Keratinocyte (primary cell): ENCODE measurements around the gene SYNPR. TPM values are rescaled to one million over a fixed set of nuclear protein-coding genes. Genes with fewer than 3 reads are reported as not detected.

Experiments
- DNase-seq: peaks from one replicate; pipeline ENCODE4 v3.0.0-alpha.2; 2011; ENCODE audit warnings: low read depth, missing footprints, low spot score
- FAIRE-seq: peaks from 2 replicates; lab custom pipeline; 2011; peaks lifted over from hg19 to GRCh38; lab: Jason Lieb, UNC
- H2AFZ ChIP-seq: 2 replicates; pipeline ENCODE4 v1.6.0; 2012; ENCODE audit warnings: low read length, control low read depth, inconsistent platforms; ENCODE audit not compliant: control insufficient read depth
- H3K27ac ChIP-seq: 2 replicates; pipeline ENCODE4 v1.5.1; 2011; ENCODE audit warnings: low read length; ENCODE audit not compliant: control insufficient read depth, insufficient read depth
- H3K27me3 ChIP-seq: 3 replicates; pipeline ENCODE4 v1.6.0; 2011; ENCODE audit warnings: low read length; ENCODE audit not compliant: control insufficient read depth, insufficient read depth; ENCODE audit errors: extremely low read depth
- H3K36me3 ChIP-seq, 2 experiments: 2 replicates in 1 of 2; 3 replicates in 1 of 2; pipeline ENCODE4 v1.5.1; 2011; ENCODE audit warnings: low read length in 2 of 2, mild to moderate bottlenecking in 1 of 2; ENCODE audit not compliant: control insufficient read depth in 2 of 2, insufficient read depth in 2 of 2; ENCODE audit errors: extremely low read depth in 1 of 2
- H3K4me1 ChIP-seq: 3 replicates; pipeline ENCODE4 v1.5.1; 2011; ENCODE audit warnings: low read length; ENCODE audit not compliant: control insufficient read depth, insufficient read depth; ENCODE audit errors: extremely low read depth
- H3K4me2 ChIP-seq: 3 replicates; pipeline ENCODE4 v1.6.0; 2011; ENCODE audit warnings: low read depth, low read length; ENCODE audit not compliant: control insufficient read depth, insufficient read depth; ENCODE audit errors: extremely low read depth
- H3K4me3 ChIP-seq, 3 experiments: fragments of 200-600 bp in 1 of 3; sonication (generic) in 1 of 3; 2 replicates in 2 of 3; 3 replicates in 1 of 3; pipeline ENCODE4 v1.5.1; 2011 to 2016; ENCODE audit warnings: low read length in 3 of 3, mild to moderate bottlenecking in 3 of 3, control low read depth in 2 of 3, inconsistent platforms in 1 of 3, low read depth in 1 of 3, mixed read lengths in 1 of 3, mixed run types in 1 of 3, moderate library complexity in 1 of 3; ENCODE audit not compliant: control insufficient read depth in 2 of 3, insufficient read depth in 2 of 3; ENCODE audit errors: extremely low read depth in 1 of 3
- H3K79me2 ChIP-seq: 2 replicates; pipeline ENCODE4 v1.6.0; 2012; ENCODE audit warnings: low read length; ENCODE audit not compliant: control insufficient read depth, insufficient read depth
- H3K9ac ChIP-seq: 3 replicates; pipeline ENCODE4 v1.6.0; 2011; ENCODE audit warnings: low read length; ENCODE audit not compliant: control insufficient read depth, insufficient read depth; ENCODE audit errors: extremely low read depth
- H3K9me1 ChIP-seq: 3 replicates; pipeline ENCODE4 v1.6.0; 2011; ENCODE audit warnings: low read length; ENCODE audit not compliant: control insufficient read depth, insufficient read depth; ENCODE audit errors: extremely low read depth
- H3K9me3 ChIP-seq: 2 replicates; pipeline ENCODE4 v1.5.1; 2012; ENCODE audit warnings: low read depth, low read length; ENCODE audit not compliant: control insufficient read depth
- H4K20me1 ChIP-seq: 3 replicates; pipeline ENCODE4 v1.6.0; 2011; ENCODE audit warnings: low read length; ENCODE audit not compliant: control insufficient read depth, insufficient read depth; ENCODE audit errors: extremely low read depth
- CTCF ChIP-seq, 3 experiments: IDR thresholded peaks in 1 of 3; conservative IDR thresholded peaks in 1 of 3; optimal IDR thresholded peaks in 1 of 3; 2 replicates in 2 of 3; 3 replicates in 1 of 3; pipeline versions ENCODE3 to v1.5.1; 2011; ENCODE audit warnings: low read length in 3 of 3, mild to moderate bottlenecking in 3 of 3, moderate library complexity in 2 of 3, control low read depth in 1 of 3, inconsistent platforms in 1 of 3; ENCODE audit not compliant: insufficient read depth in 2 of 3; ENCODE audit errors: extremely low read depth in 1 of 3
- EZH2 ChIP-seq: IDR thresholded peaks from one replicate; pipeline ENCODE4 v1.6.1; 2012; ENCODE audit warnings: inconsistent platforms, mild to moderate bottlenecking, low read length, moderate library complexity
- dilution Hi-C: fragments of 300-500 bp; cut with MboI; formaldehyde crosslinking; loops from one replicate; pipeline ENCODE4 v1.7.0; 2020; ENCODE audit warnings: low sequenced_read_pairs; ENCODE audit not compliant: extremely low pct_ligation_motif_present
- polyA plus RNA-seq, 5 experiments: library from polyadenylated mRNA; depleted of rRNA in 3 of 5; stranded (reverse) in 3 of 5; stranded (forward) in 1 of 5; unstranded in 1 of 5; fragments of >200 nt; gene quantifications; 1 replicate in 1 of 5; 2 replicates in 3 of 5; 3 replicates in 1 of 5; pipeline versions ENCODE4 v1.2.1 to v1.2.3, GENCODE V29; 2011 to 2012; ENCODE audit warnings: missing spikeins in 2 of 5, low read depth in 1 of 5, low replicate concordance in 1 of 5

SYNPR gene
- polyA plus RNA-seq, 1 donor (not counting 4 experiments of a cell fraction or from before 2014, with no cell fraction given), result not detected

- Histone ChIP-seq H3K9me1 (no peaks in the 10 kb centered on the region), H3K4me1 (no peaks in the 10 kb centered on the region), H4K20me1 (no peaks in the 10 kb centered on the region), H3K79me2 (no peaks in the 10 kb centered on the region), H3K4me2 (no peak overlapping the region), H3K27me3 (no peaks in the 10 kb centered on the region), H3K36me3 (no peaks in the 10 kb centered on the region), H3K27ac (no peak overlapping the region), H2AFZ (no peak overlapping the region), H3K4me3 (no peak overlapping the region), H3K9me3 (no peaks in the 10 kb centered on the region), H3K9ac (no peak overlapping the region)
- FAIRE-seq, result no peak
- dilution Hi-C loops, result no loop called here
- no peak for DNase-seq
- TF ChIP-seq CTCF (optimal IDR thresholded peaks at IDR 0.05 in 1 of 3, IDR thresholded peaks at IDR 0.05 in 1 of 3, conservative IDR thresholded peaks at IDR 0.05 in 1 of 3; ENCODE audit: extremely low read depth in 1 of 3, insufficient read depth in 2 of 3, low read length in 3 of 3) (no peak), EZH2 (no peak)
Measured at GRCh38 chr3:63639806-63640205, 361.7 kb downstream of the SYNPR start.

GRCh38 chr3:63642488-63642887 lies 364.4 kb downstream of the SYNPR start:
- FAIRE-seq (no peak), DNase-seq (no peak)
- no peaks in the 10 kb centered on the region for H3K27me3 ChIP-seq
- H2AFZ ChIP-seq, result no peak overlapping the region
- H3K9me1 ChIP-seq, result no peaks in the 10 kb centered on the region
- no peaks in the 10 kb centered on the region for H4K20me1 ChIP-seq
- H3K27ac ChIP-seq, result no peak overlapping the region
- TF ChIP-seq EZH2 (no peak), CTCF (optimal IDR thresholded peaks at IDR 0.05 in 1 of 3, IDR thresholded peaks at IDR 0.05 in 1 of 3, conservative IDR thresholded peaks at IDR 0.05 in 1 of 3; ENCODE audit: extremely low read depth in 1 of 3, insufficient read depth in 2 of 3, low read length in 3 of 3) (no peak)
- no peak overlapping the region for H3K4me3 ChIP-seq
- H3K79me2 ChIP-seq, result no peaks in the 10 kb centered on the region
- no peaks in the 10 kb centered on the region for H3K9me3 ChIP-seq
- H3K4me2 ChIP-seq, result no peak overlapping the region
- H3K9ac ChIP-seq, result no peak overlapping the region
- no peaks in the 10 kb centered on the region for H3K36me3 ChIP-seq
- H3K4me1 ChIP-seq, result no peaks in the 10 kb centered on the region
- dilution Hi-C loops, result no loop called here
